ENCODE measurements around the gene MRPL43. TPM values are rescaled to one million over a fixed set of nuclear protein-coding genes. Genes with fewer than 3 reads are reported as not detected.
"Not testable (repeated sequence)": the region's sequence is repeated elsewhere in the genome, so short reads cannot be mapped to it uniquely, and the experiment has no call there.

Gene MRPL43
- total and polyA plus RNA-seq, 2 experiments from 2014 or later, result 114 to 128 TPM

- Histone ChIP-seq H3K4me1 (ENCODE audit: low read depth) (no peaks in the 10 kb centered on the region), H3K36me3 (peaks cover 15% of the 10 kb centered on the region), H3K9me3 (ENCODE audit: low read depth) (no peaks in the 10 kb centered on the region), H3K27me3 (no peaks in the 10 kb centered on the region), H3K27ac (no peak overlapping the region), H3K4me3 (no peak overlapping the region)
- TF ChIP-seq, protein P1, sequence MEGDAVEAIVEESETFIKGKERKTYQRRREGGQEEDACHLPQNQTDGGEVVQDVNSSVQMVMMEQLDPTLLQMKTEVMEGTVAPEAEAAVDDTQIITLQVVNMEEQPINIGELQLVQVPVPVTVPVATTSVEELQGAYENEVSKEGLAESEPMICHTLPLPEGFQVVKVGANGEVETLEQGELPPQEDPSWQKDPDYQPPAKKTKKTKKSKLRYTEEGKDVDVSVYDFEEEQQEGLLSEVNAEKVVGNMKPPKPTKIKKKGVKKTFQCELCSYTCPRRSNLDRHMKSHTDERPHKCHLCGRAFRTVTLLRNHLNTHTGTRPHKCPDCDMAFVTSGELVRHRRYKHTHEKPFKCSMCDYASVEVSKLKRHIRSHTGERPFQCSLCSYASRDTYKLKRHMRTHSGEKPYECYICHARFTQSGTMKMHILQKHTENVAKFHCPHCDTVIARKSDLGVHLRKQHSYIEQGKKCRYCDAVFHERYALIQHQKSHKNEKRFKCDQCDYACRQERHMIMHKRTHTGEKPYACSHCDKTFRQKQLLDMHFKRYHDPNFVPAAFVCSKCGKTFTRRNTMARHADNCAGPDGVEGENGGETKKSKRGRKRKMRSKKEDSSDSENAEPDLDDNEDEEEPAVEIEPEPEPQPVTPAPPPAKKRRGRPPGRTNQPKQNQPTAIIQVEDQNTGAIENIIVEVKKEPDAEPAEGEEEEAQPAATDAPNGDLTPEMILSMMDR (IDR thresholded peaks at IDR 0.05; ENCODE audit: low read depth, low read length), result no peak
- DNase-seq (ENCODE audit: low read depth in 1 of 2, low spot score in 1 of 2), result no peak
Observed at GRCh38 chr10:100978901-100979195, 8.4 kb downstream of the MRPL43 start.

DNA sequence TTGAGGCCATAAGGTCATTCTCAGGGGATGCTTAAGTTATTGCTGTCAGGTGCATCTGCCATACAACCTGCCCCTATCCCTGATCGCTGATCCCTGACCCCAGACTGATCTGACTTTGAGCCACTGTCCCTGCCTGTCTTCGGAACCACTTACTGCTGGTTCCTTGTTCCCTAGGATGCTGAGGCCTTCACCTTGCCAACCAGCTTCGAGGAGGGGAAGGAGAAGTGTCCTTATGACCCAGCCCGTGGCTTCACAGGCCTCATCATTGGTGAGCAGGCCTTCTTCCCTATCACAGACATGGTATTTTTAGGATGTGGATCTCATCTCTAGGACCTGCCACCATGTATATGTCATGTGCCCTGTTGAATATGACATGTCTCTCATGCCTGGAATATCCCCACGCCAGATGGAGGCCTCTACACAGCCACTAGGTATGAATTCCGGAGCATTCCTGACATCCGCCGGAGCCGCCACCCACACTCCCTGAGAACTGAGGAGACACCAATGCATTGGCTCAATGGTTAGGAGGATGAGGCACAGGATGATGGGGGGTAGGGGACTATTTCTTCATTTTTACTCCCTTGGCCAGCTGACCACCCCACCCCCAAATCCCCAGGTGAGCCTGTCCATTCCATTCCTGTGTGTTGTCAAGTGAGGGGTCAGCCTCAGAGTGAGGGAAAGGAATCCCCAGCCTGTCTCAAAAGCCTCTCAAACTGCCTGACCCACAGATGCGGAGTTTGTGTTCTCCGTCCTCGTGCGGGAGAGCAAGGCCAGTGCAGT, 9.0 kb downstream of the MRPL43 start:
- Histone ChIP-seq H3K4me3 (no peak overlapping the region), H3K9me3 (ENCODE audit: low read depth) (no peaks in the 10 kb centered on the region), H3K27me3 (no peaks in the 10 kb centered on the region), H3K36me3 (peaks cover 15% of the 10 kb centered on the region), H3K4me1 (ENCODE audit: low read depth) (no peaks in the 10 kb centered on the region), H3K27ac (no peak overlapping the region)
- TF ChIP-seq, protein P1 (IDR thresholded peaks at IDR 0.05; ENCODE audit: low read depth, low read length), result no peak
- no peak for DNase-seq (ENCODE audit: low read depth in 1 of 2, low spot score in 1 of 2)

DNA sequence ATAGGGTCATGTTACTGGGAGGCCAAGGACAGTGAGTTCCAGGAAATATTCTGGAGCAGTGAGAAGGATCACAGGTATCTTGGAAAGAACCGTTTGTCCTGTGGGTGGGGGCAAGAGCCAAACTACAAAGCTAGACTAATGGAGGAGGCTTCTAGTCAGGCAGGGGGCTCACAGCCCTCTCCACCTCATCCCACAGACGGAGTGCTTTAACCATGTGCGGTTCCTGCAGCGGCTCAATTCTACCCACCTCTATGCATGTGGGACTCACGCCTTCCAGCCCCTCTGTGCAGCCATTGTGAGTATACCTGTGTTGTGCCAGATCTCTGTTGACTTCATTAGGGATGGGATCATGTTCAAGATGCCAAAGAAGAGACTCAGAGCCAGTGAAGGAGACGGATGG, 9.9 kb downstream of the MRPL43 start:
- H3K36me3 ChIP-seq, result peaks cover 15% of the 10 kb centered on the region
- DNase-seq (ENCODE audit: low read depth in 1 of 2, low spot score in 1 of 2), result no peak
- no peaks in the 10 kb centered on the region for H3K27me3 ChIP-seq
- H3K4me1 ChIP-seq (ENCODE audit: low read depth), result no peaks in the 10 kb centered on the region
- H3K9me3 ChIP-seq (ENCODE audit: low read depth), result no peaks in the 10 kb centered on the region
- no peak overlapping the region for H3K27ac ChIP-seq
- H3K4me3 ChIP-seq, result no peak overlapping the region
- TF ChIP-seq, protein P1 (IDR thresholded peaks at IDR 0.05; ENCODE audit: low read depth, low read length), result no peak

GRCh38 chr10:100976906-100977305, 10.4 kb downstream of the MRPL43 start:
- TF ChIP-seq, protein P1 (IDR thresholded peaks at IDR 0.05; ENCODE audit: low read depth, low read length), result no peak
- Histone ChIP-seq H3K27ac (no peak overlapping the region), H3K36me3 (peaks cover 15% of the 10 kb centered on the region), H3K9me3 (ENCODE audit: low read depth) (no peaks in the 10 kb centered on the region), H3K4me1 (ENCODE audit: low read depth) (no peaks in the 10 kb centered on the region), H3K27me3 (no peaks in the 10 kb centered on the region), H3K4me3 (no peak overlapping the region)
- no peak for DNase-seq (ENCODE audit: low read depth in 1 of 2, low spot score in 1 of 2)

DNA sequence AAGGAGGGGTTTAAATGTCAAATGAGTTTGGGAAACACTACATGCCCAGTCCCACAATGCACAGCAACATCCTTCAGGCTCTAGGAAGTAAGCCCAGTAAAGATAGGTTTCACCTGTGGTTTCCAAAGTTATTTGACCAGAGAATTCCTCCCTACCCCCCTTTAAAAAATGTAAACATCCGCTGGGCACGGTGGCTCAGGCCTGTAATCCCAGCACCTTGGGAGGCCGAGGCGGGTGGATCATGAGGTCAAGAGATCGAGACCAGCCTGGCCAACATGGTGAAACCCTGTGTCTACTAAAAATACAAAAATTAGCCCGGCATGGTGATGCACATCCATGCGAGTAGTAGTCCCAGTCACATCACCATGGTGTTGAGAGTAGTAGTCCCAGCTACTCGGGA, 11.9 kb downstream of the MRPL43 start:
- not testable (repeated sequence) for H3K27ac ChIP-seq; H3K4me1 ChIP-seq (ENCODE audit: low read depth); H3K9me3 ChIP-seq (ENCODE audit: low read depth); H3K36me3 ChIP-seq; H3K27me3 ChIP-seq; DNase-seq (ENCODE audit: low read depth in 1 of 2, low spot score in 1 of 2); H3K4me3 ChIP-seq

DNA sequence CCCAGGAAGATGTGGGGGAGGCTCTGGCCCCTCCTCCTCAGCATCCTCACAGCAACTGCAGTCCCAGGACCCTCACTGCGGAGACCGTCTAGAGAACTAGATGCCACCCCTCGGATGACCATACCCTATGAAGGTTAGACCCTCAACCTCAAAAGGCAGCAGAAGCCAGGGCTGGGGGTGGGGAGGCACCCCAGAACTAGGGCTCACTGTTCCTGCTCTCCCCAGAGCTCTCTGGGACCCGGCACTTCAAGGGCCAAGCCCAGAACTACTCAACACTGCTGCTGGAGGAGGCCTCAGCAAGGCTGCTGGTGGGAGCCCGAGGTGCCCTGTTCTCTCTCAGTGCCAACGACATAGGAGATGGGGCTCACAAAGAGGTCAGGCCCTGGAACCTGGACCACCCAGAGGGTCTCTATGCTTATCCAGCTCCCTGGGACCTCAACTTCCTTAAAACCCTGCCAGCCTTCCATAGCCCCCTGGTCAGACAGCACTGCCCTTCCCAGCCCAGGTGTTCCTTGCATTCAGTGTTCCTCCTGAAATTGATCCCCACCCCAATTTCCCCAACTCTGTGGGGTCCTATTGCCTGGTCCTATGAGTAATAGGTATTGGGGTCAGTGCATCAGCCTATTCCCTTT, 14.3 kb downstream of the MRPL43 start:
- H3K27ac ChIP-seq, result no peak overlapping the region
- H3K4me3 ChIP-seq, result no peak overlapping the region
- H3K36me3 ChIP-seq, result no peaks in the 10 kb centered on the region
- H3K27me3 ChIP-seq, result no peaks in the 10 kb centered on the region
- no peak for DNase-seq (ENCODE audit: low read depth in 1 of 2, low spot score in 1 of 2)
- TF ChIP-seq, protein P1 (IDR thresholded peaks at IDR 0.05; ENCODE audit: low read depth, low read length), result no peak
- H3K9me3 ChIP-seq (ENCODE audit: low read depth), result no peaks in the 10 kb centered on the region
- no peaks in the 10 kb centered on the region for H3K4me1 ChIP-seq (ENCODE audit: low read depth)

Measured in cardiac muscle cell (in vitro differentiated cells and primary cell).